GM21786 (cell line): ENCODE data around the gene ZNF787.
"Not testable (repeated sequence)": the region's sequence is repeated elsewhere in the genome, so short reads cannot be mapped to it uniquely, and the experiment has no call there.

Experiments
- ATAC-seq: cut with Tn5 transposase; IDR thresholded peaks from one replicate; pipeline ENCODE4 v1.9.1; 2021; ENCODE audit not compliant: unreplicated experiment

The ZNF787 gene

DNA sequence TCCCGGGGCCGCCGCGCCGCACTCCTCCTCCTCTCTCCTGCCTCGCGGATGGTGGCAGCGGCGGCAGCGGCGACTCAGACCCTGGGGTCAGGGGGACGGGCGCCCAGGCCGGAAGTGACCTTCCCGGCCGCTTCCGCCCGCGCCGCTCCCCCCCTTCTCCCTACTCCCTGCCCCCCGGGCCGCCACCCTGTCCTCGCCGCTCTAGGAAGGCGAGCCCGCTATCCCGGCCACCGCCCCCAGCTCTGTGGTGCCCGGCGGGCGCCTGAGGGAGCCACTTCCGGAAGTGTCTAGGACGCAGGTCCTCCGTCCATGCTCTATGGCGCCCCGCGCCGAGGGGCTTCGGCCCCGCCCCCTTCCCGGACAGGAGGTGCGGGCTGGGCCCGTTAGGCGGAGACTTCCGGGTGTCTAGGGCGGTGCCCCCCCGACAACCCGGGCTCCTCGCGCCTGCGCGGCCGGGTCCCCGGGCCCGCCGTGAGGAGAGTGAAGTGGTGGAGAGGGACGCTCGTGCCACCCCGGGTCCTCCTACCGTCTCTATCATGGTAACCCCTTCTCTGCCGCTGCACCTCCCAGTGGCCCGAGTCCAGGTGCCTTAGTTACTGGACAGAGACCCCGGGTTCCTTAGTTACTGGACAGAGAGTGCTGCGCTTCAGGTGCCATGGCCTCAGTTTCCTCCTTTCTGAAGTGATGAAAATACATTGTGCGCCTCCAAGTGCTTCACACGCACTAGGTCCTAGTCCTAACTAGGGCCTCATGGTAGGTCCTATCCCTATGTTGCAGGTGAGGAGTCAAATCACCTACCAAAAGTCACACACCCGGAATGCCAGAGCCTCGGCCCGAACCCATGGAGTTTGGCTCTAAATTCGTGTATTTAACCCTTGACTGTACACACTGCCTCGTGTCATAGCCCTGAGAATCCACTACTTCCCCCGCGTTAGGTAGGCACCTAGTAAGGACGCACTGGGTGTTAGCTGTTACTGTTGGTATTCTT is at the start of gene ZNF787:
Gene ZNF787 (minus strand): TSS at position 116 of the 988 bp plus-strand sequence. CDS start 18,078 bp downstream, outside the sequence.
- peak; percentile 73 for ATAC-seq

DNA sequence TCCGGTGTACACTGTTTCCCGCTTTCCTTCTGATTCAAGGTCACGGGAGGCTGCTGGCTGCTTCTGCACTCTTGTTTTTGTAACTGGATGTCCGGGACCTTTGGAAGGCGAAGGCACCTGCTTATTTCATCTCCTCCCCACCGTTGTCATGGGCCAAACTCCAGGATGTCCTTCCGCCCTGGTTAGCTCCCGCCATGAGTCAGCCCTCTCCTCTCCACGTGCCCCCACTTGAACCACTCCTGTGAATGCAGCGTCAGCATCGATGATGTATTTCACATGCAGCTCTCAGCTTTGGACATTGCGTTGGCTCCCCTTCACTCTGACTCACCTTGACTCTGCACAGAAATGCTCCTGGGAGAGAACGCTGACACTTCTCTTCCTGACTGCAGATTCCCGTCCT is 49.2 kb upstream of the ZNF787 start:
- no peak for ATAC-seq

GRCh38 chr19:56167064-56167578 is 46.0 kb upstream of the ZNF787 start:
- ATAC-seq, result no peak

DNA sequence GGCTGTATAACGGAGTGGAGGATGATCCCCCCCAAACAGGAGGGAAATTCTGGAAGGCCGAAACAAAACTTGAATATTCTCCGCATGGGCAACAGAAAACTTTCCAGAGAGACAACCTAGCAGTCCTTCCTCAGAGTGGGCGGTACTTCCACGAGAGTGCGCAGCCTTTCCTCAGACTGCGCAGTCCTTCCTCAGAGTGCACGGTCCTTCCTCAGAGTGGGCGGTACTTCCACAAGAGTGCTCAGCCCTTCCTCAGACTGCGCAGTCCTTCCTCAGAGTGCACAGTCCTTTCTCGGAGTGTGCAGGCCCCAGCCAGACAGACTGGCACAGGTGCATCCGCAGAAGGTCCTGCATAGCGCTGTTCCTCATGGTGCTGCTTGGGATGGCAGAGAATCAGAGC is 42.0 kb upstream of the ZNF787 start:
- ATAC-seq, result no peak

DNA sequence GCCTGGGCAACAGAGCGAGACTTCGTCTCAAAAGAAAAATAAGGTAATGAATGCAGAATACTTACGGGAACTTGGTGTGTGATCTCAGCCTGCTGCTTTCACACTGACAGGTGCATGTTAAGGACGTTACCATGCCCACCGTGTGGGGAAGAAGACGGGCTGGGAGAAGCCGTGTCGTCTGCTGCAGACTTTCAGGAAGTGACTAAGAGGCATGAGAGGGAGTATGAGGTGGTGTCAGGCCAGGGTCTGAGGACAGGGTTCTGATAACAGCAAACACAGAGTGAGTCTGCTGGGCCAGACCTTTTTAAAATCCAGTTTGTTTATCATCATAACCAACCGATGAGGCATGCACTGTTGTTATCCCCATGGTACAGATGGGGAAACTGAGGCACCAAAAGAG is 41.2 kb upstream of the ZNF787 start:
- no peak for ATAC-seq

GRCh38 chr19:56161534-56161933 is 40.4 kb upstream of the ZNF787 start:
- no peak for ATAC-seq

DNA sequence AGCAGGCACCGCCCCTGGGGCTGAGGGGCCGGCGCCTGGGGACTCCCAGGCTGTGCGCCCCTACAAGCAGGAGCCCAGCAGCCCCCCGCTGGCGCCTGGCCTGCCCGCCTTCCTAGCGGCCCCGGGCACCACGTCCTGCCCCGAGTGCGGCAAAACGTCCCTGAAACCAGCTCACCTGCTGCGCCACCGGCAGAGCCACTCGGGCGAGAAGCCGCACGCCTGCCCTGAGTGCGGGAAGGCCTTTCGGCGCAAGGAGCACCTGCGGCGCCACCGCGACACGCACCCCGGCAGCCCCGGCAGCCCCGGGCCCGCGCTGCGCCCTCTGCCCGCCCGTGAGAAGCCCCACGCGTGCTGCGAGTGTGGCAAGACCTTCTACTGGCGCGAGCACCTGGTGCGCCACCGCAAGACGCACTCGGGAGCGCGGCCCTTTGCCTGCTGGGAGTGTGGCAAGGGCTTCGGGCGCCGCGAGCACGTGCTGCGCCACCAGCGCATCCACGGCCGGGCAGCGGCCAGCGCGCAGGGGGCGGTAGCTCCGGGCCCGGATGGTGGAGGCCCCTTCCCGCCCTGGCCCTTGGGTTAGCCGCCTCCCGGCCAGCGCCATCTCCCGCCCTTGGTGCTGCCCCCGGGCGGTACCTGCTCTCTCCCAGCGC is 38.7 kb upstream of the ZNF787 start:
- ATAC-seq, result no peak

- ATAC-seq, result no peak
These were observed 38.0 kb upstream of the ZNF787 start for GRCh38 chr19:56159009-56159559.

DNA sequence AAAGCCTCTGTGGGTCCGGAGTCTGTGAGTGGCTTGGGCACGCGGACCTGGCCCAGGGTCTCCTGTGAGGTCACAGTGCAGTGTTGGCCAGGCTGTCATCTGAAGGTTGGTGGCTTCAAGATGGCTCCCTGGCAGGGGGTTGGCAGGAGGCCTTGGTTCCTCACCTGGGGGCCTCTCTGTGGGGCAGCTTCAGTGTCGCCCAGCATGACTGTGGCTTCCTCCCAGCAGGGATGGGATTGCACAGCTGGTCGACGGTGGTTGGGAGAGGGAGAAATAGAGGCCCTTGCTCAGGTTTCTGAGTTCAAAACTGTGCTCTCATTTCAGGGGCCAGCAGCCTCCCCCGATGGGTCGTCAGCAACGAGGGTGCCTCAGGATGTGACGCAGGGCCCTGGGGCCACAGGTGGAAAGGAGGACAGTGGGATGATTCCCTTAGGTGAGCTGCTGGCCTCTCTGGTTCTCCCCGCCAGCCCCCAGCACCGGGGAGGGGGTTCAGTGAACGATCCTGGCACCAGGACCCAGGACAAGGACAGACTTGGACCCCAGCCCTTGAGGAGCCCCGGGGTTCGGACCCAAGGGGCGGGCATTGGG is 37.2 kb upstream of the ZNF787 start:
- ATAC-seq, result no peak

DNA sequence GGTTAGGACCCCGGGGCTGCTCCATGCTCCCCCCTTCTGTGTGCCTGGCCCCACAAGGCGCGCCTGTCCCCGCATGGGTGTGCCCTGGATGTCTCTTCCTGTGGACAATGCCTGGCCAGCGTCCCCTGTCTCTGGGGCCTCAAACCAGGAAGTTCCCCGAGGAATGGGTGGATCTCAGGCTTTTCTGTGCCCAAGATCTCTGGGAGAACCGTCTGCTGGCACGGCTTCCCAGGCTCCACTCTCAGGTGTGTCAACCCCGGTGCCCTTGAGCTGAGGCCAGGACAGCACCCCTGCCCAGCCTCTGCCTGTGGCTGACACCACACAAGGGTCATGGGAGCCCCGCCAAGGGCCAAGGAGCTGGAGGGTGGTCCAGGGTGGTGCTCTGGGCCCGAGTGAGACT is 35.7 kb upstream of the ZNF787 start:
- no peak for ATAC-seq

DNA sequence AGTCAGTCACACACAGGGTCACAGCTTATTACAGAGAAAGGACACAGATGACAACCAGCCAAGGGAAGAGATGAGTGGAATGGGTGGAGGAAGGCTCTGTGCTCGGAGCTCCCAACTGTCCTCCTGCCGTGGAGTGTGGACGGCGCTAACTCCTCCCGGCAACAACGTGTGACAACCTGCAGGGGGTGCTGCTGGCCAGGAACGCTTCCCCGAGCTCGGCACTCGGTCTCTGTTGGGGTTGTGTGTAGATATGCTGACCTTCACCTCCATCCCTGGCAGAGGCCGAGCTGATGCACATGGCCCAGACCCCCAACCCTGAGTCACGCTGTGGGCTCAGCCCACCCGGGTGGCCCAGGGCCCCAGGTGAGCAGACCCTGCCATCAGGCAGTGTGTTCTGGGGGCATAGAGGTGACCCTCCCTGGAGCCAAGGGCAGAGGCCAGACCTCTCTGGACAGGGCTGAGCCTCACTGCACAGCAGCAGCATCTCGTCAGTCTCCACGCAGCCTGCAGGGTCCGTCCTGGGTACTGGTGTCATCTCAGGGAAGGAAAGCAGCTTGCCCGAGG is 34.1 kb upstream of the ZNF787 start:
- ATAC-seq, result no peak

DNA sequence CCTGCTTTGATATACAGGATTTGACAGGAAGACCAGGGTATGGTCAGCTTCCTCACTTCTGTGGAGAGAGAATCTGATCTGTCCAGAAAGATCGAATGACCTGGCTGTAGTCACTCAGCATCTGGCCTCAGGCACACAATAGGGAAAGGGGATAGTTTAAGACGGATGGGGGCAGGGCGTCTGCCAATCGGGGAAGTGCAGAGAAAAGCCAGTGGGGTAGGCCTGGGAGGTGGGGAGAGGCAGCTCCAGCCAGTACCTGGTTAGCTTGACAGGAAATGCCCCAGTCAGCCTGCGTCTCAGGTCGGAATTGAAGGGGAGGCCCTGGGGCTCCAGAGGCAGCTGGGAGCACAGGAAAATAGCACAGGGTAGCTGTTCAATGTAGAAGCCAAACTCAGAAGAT is 32.4 kb upstream of the ZNF787 start:
- no peak for ATAC-seq

DNA sequence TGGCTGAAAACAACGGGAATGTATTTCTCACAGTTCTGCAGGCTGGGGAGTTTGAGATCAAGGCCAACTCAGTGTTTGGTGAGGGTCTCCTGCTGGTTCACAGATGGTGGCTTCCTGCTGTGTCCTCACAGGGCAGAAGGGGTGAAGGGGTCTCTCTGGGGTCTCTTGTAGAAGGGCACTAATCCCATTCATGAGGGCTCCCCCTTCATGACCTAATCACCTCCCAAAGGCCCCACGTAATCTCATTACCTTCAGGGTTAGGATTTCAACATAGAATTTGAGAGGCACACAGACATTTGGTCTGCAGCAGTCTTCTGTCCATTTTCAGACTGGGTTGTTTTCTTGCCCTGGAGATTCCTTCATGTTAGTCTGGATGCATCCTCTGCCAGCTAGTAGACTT is 31.5 kb upstream of the ZNF787 start:
- ATAC-seq, result no peak

DNA sequence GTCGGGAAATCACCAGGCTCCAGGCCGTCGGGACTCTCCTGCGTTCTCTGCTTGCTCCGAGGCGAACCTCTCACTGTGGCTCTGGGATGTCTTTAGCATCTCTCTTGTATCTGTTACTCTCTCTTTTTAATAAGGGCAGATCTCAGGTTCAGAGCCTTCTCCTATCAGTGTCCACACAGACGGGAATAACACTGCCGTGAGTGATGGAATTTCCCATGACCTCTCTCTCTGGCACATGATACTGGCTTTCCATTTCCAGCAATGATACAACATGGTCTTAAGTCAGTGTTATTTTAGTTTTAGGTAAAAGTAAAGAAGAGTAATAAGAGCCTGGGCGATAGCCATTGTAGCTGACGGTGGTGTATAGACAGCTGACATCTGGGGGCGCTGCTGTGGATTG is 29.3 kb upstream of the ZNF787 start:
- no peak for ATAC-seq

DNA sequence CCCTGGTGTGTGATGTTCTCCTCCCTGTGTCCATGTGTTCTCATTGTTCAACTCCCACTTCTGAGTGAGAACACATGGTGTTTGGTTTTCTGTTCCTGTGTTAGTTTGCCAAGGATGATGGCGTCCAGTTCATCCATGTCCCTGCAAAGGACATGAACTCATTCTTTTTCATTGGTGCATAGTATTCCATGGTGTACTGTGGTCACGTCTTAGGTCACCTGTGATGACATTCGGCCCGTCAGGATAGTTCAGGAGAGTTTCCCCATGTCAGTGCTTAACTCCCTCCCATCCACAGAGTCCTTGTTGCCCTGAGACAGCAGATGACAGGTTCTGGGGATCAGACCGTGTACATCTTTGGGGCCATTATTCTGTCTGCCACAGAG is 28.6 kb upstream of the ZNF787 start:
- ATAC-seq, result no peak

GRCh38 chr19:56148955-56149655 is 28.0 kb upstream of the ZNF787 start:
- not testable (repeated sequence) for ATAC-seq

- no peak for ATAC-seq
These were observed 27.0 kb upstream of the ZNF787 start for GRCh38 chr19:56148096-56148495.

DNA sequence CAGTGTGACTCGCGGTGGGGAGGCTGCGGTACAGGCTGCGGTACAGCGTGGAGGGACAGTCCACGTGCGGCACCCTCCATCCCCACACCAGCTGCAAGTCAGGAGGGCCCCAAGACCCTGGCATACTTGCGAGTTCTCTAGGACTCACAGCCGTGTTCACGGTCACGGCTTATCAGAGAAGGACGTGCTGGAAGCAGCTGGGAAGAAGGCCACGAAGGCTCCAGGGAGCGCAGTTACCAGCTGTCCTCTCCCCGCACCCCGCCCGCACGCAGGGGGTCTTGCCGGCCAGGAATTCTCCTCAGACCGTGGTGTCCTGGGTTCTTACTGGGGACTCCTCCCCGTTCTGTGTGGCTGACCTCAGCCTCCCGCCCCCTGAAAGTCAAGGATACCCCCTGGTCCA is 26.2 kb upstream of the ZNF787 start:
- no peak for ATAC-seq

DNA sequence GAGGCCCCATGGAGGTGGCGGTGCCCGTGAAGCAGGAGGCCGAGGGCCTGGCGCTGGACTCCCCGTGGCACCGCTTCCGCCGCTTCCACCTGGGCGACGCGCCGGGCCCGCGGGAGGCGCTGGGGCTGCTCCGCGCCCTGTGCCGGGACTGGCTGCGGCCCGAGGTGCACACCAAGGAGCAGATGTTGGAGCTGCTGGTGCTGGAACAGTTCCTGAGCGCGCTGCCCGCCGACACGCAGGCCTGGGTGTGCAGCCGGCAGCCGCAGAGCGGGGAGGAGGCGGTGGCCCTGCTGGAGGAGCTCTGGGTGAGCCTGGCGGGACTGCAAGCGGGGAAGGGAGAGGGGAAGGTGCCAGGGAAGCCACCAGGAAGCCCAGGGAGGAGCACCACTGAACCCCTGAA is 25.8 kb upstream of the ZNF787 start:
- ATAC-seq, result no peak

GRCh38 chr19:56145698-56146097 is 24.6 kb upstream of the ZNF787 start:
- ATAC-seq, result no peak
